ENCODE data around the gene TSPAN33. TPM values are rescaled to one million over a fixed set of nuclear protein-coding genes. Genes with fewer than 3 reads are reported as not detected.
A peak's percentile ranks its signal among the peaks of the same experiment; 100 is the strongest.

TSPAN33 gene
- total RNA-seq, 1 experiment from 2014 or later, result 12.4 TPM

- no TSS peak for BruUV-seq (replicated peaks)
- Mint-ChIP-seq H3K4me3 (ENCODE audit: low read depth, unreplicated experiment) (no peak overlapping the region), H3K27ac (ENCODE audit: unreplicated experiment) (no peak overlapping the region), H3K36me3 (ENCODE audit: insufficient read depth, unreplicated experiment) (peaks cover 8% of the 10 kb centered on the region), H3K9me3 (ENCODE audit: low read depth, unreplicated experiment) (no peaks in the 10 kb centered on the region), H3K4me1 (ENCODE audit: low read depth, unreplicated experiment) (peaks cover 25% of the 10 kb centered on the region), H3K27me3 (ENCODE audit: unreplicated experiment) (no peaks in the 10 kb centered on the region)
- CTCF ChIA-PET, result interaction anchor here (1.0 kb wide), 1 partner anchor 10 kb away, joined by 3 read pairs; no protein-coding TSS in a partner anchor
- no peak for DNase-seq
- intact Hi-C loops (cut with micrococcal nuclease; ENCODE audit: unreplicated experiment), result no loop called here
- TF ChIP-seq CTCF (IDR thresholded peaks at IDR 0.05; ENCODE audit: unreplicated experiment), result no peak
Observed at GRCh38 chr7:129101746-129102145, 42.8 kb upstream of the TSPAN33 start.

- Mint-ChIP-seq H3K4me1 (ENCODE audit: low read depth, unreplicated experiment) (peaks cover 25% of the 10 kb centered on the region), H3K4me3 (ENCODE audit: low read depth, unreplicated experiment) (no peak overlapping the region), H3K36me3 (ENCODE audit: insufficient read depth, unreplicated experiment) (peaks cover 8% of the 10 kb centered on the region), H3K27ac (ENCODE audit: unreplicated experiment) (no peak overlapping the region), H3K9me3 (ENCODE audit: low read depth, unreplicated experiment) (no peaks in the 10 kb centered on the region), H3K27me3 (ENCODE audit: unreplicated experiment) (no peaks in the 10 kb centered on the region)
- no peak for DNase-seq
- intact Hi-C loops (cut with micrococcal nuclease; ENCODE audit: unreplicated experiment), result no loop called here
- no TSS peak for BruUV-seq (replicated peaks)
- CTCF ChIA-PET, result interaction anchor here (0.5 to 1.6 kb wide), 3 partner anchors 13 to 782 kb away, joined by 4 read pairs; no protein-coding TSS in a partner anchor
- TF ChIP-seq CTCF (IDR thresholded peaks at IDR 0.05; ENCODE audit: unreplicated experiment), result no peak
Observed at GRCh38 chr7:129103561-129104324, 40.8 kb upstream of the TSPAN33 start.

GRCh38 chr7:129108581-129108980, 35.9 kb upstream of the TSPAN33 start:
- no TSS peak for BruUV-seq (replicated peaks)
- H3K4me3 Mint-ChIP-seq (ENCODE audit: low read depth, unreplicated experiment), result no peak overlapping the region
- CTCF ChIA-PET, result no interaction called here
- H3K4me1 Mint-ChIP-seq (ENCODE audit: low read depth, unreplicated experiment), result no peaks in the 10 kb centered on the region
- no peaks in the 10 kb centered on the region for H3K36me3 Mint-ChIP-seq (ENCODE audit: insufficient read depth, unreplicated experiment)
- TF ChIP-seq CTCF (IDR thresholded peaks at IDR 0.05; ENCODE audit: unreplicated experiment), result no peak
- no peaks in the 10 kb centered on the region for H3K27me3 Mint-ChIP-seq (ENCODE audit: unreplicated experiment)
- H3K9me3 Mint-ChIP-seq (ENCODE audit: low read depth, unreplicated experiment), result no peaks in the 10 kb centered on the region
- H3K27ac Mint-ChIP-seq (ENCODE audit: unreplicated experiment), result no peak overlapping the region
- intact Hi-C loops (cut with micrococcal nuclease; ENCODE audit: unreplicated experiment), result no loop called here
- DNase-seq, result no peak

GRCh38 chr7:129110258-129110981, 34.1 kb upstream of the TSPAN33 start:
- no peak for TF ChIP-seq CTCF (IDR thresholded peaks at IDR 0.05; ENCODE audit: unreplicated experiment)
- intact Hi-C loops (cut with micrococcal nuclease; ENCODE audit: unreplicated experiment), result no loop called here
- CTCF ChIA-PET, result no interaction called here
- no TSS peak for BruUV-seq (replicated peaks)
- DNase-seq, result peak; percentile 14
- no peak overlapping the region for H3K27ac Mint-ChIP-seq (ENCODE audit: unreplicated experiment)
- H3K27me3 Mint-ChIP-seq (ENCODE audit: unreplicated experiment), result no peaks in the 10 kb centered on the region
- H3K9me3 Mint-ChIP-seq (ENCODE audit: low read depth, unreplicated experiment), result no peaks in the 10 kb centered on the region
- H3K4me1 Mint-ChIP-seq (ENCODE audit: low read depth, unreplicated experiment), result no peaks in the 10 kb centered on the region
- no peak overlapping the region for H3K4me3 Mint-ChIP-seq (ENCODE audit: low read depth, unreplicated experiment)
- H3K36me3 Mint-ChIP-seq (ENCODE audit: insufficient read depth, unreplicated experiment), result no peaks in the 10 kb centered on the region
